ENCODE measurements around the gene BICRA.
"Not testable (repeated sequence)": the region's sequence is repeated elsewhere in the genome, so short reads cannot be mapped to it uniquely, and the experiment has no call there.

The BICRA gene

DNA sequence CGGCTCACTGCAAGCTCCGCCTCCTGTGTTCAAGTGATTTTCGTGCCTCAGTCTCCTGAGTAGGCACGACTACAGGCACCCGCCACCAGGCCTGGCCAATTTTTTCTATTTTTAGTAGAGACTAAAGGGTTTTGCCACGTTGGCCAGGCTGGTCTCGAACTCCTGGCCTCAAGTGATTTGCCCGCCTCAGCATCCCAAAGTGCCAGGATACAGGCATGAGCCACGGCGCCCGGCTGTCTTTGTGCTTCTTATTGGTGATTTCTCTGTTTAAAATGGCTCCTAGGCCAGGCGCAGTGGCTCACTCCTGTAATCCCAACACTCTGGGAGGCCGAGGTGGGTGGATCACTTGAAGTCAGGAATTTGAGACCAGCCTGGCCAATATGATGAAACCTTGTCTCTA, 59.6 kb downstream of the BICRA start:
- H3K9me3 ChIP-seq (ENCODE audit: insufficient read depth, low read depth, low read length); H3K4me1 ChIP-seq (ENCODE audit: insufficient read depth, low read length); H3K9ac ChIP-seq (ENCODE audit: low read depth, low read length); H3K27ac ChIP-seq (ENCODE audit: low read depth, low read length); H3K27me3 ChIP-seq (ENCODE audit: insufficient read depth, low read length); H3K4me3 ChIP-seq (ENCODE audit: low read length); H3K36me3 ChIP-seq (ENCODE audit: insufficient read depth, low read length): not testable (repeated sequence)
- whole genome bisulfite sequencing = 91% methylated on average over 13 of the region's 13 CpGs

DNA sequence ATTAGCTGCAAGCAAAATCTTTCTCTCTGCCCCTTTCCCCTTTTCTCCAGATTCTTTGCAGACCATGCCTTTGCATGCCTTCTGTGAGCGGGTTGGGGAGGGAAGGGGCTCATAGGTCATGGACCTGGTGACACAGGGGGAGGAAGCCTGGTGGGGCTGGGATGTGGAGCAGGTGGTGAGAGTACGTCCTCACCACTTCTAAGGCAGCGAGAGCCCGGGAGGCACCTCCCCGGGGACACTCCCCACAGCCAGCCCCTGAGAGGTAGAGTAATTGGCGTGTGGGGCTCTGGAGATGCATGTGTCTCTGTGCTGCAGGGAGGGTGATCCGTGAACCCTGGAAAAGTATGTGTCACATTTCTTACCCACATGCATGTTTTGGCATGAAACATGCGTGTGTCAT, 61.8 kb downstream of the BICRA start:
- Histone ChIP-seq H3K9me3 (ENCODE audit: insufficient read depth, low read depth, low read length) (no peaks in the 10 kb centered on the region), H3K4me3 (ENCODE audit: low read length) (no peak overlapping the region), H3K27me3 (ENCODE audit: insufficient read depth, low read length) (no peaks in the 10 kb centered on the region), H3K27ac (ENCODE audit: low read depth, low read length) (no peak overlapping the region), H3K36me3 (ENCODE audit: insufficient read depth, low read length) (peaks cover 27% of the 10 kb centered on the region), H3K4me1 (ENCODE audit: insufficient read depth, low read length) (no peaks in the 10 kb centered on the region), H3K9ac (ENCODE audit: low read depth, low read length) (no peak overlapping the region)
- 95% methylated on average over 8 of the region's 8 CpGs for WGBS

DNA sequence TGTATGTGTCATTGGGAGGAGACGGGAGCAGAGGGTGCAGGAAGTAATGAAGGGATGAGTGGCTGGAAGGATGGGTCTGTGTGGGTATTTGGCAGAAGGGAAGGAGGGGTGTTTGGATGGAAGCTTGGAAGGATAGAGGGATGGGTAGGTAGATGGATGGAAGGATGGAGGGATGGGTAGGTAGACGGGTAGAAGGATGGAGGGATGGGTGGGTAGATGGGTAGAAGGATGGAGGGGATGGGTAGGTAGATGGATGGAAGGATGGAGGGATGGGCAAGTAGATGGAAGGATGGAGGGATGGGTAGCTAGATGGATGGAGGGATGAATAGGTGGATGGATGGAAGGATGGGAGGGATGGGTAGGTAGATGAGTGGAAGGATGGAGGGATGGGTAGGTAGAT, 62.6 kb downstream of the BICRA start:
- no peak overlapping the region for H3K4me3 ChIP-seq (ENCODE audit: low read length)
- WGBS = 90% methylated on average over 2 of the region's 2 CpGs
- no peaks in the 10 kb centered on the region for H3K27me3 ChIP-seq (ENCODE audit: insufficient read depth, low read length)
- H3K36me3 ChIP-seq (ENCODE audit: insufficient read depth, low read length) = peaks cover 27% of the 10 kb centered on the region
- H3K9me3 ChIP-seq (ENCODE audit: insufficient read depth, low read depth, low read length) = no peaks in the 10 kb centered on the region
- no peak overlapping the region for H3K27ac ChIP-seq (ENCODE audit: low read depth, low read length)
- no peaks in the 10 kb centered on the region for H3K4me1 ChIP-seq (ENCODE audit: insufficient read depth, low read length)
- no peak overlapping the region for H3K9ac ChIP-seq (ENCODE audit: low read depth, low read length)

DNA sequence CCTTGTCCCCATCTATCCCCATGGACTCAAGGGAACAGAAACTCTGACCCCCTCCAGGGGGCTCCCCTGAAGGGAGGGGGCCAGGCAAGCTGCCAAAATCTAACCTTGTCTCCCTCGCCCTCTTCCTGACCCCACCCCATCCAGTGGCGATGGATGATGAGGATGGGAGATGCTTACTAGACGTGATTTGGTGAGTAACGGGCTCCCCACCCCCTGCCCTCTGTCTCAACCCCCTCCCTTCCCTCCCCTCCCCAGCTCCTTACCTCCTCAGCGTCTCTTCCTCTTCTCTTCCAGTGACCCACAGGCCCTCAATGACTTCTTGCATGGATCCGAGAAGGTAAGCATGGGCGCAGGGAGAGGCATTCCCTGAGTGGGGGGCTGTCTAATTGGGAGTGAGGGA, 64.5 kb downstream of the BICRA start:
- H3K4me3 ChIP-seq (ENCODE audit: low read length) = no peak overlapping the region
- H3K36me3 ChIP-seq (ENCODE audit: insufficient read depth, low read length) = peaks cover 41% of the 10 kb centered on the region

DNA sequence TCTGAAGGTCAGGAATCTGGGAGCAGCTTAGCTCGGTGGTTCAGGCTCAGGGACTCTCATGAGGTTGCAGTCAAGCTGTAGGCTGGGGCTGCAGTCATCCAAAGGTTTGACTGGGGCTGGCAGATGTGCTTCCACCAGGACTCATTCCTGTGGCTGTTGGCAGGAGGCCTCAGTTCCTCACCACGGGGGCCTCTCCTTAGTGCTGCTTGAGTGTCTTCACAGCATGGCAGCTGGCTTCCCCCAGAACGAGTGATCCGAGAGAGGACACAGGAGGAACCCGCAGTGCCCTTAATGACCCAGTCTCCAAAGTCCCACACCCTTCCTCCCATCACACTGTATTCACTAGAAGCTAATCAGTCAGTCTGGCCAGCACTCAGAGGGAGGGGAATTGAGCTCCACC, 65.6 kb downstream of the BICRA start:
- Histone ChIP-seq H3K4me3 (ENCODE audit: low read length) (no peak overlapping the region), H3K27ac (ENCODE audit: low read depth, low read length) (no peak overlapping the region), H3K9me3 (ENCODE audit: insufficient read depth, low read depth, low read length) (no peaks in the 10 kb centered on the region), H3K36me3 (ENCODE audit: insufficient read depth, low read length) (peaks cover 46% of the 10 kb centered on the region), H3K4me1 (ENCODE audit: insufficient read depth, low read length) (no peaks in the 10 kb centered on the region), H3K9ac (ENCODE audit: low read depth, low read length) (no peak overlapping the region), H3K27me3 (ENCODE audit: insufficient read depth, low read length) (no peaks in the 10 kb centered on the region)
- 90% methylated on average over 5 of the region's 5 CpGs for WGBS

More for the DNA sequence above, 64.5 kb downstream of the BICRA start:
- WGBS = 97% methylated on average over 3 of the region's 7 CpGs
- H3K9ac ChIP-seq (ENCODE audit: low read depth, low read length) = no peak overlapping the region
- H3K27ac ChIP-seq (ENCODE audit: low read depth, low read length) = no peak overlapping the region
- H3K9me3 ChIP-seq (ENCODE audit: insufficient read depth, low read depth, low read length) = no peaks in the 10 kb centered on the region
- H3K4me1 ChIP-seq (ENCODE audit: insufficient read depth, low read length) = no peaks in the 10 kb centered on the region
- H3K27me3 ChIP-seq (ENCODE audit: insufficient read depth, low read length) = no peaks in the 10 kb centered on the region

DNA sequence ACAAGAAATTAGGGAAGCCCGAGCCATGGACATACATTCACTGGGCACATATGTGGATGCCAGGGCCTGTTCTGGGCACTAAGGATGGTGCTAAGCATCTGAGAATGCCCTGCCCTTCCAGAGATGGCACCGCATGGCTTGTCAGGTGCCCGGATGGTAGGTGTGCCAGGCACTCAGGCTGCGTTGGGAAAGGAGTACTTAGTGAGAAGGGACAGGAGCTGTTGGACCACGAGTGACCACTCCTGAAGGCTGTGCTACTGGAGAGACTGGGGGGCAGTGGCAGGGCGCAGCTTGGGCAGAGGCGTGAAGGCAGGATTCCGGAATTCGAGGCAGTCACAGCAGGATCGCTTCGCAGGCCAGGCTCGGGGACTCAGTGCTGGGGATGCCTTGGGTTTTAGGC, 66.3 kb downstream of the BICRA start:
- Histone ChIP-seq H3K4me3 (ENCODE audit: low read length) (no peak overlapping the region), H3K27ac (ENCODE audit: low read depth, low read length) (no peak overlapping the region), H3K27me3 (ENCODE audit: insufficient read depth, low read length) (no peaks in the 10 kb centered on the region), H3K36me3 (ENCODE audit: insufficient read depth, low read length) (peaks cover 49% of the 10 kb centered on the region), H3K9ac (ENCODE audit: low read depth, low read length) (no peak overlapping the region), H3K4me1 (ENCODE audit: insufficient read depth, low read length) (no peaks in the 10 kb centered on the region), H3K9me3 (ENCODE audit: insufficient read depth, low read depth, low read length) (no peaks in the 10 kb centered on the region)
- WGBS = 93% methylated on average over 12 of the region's 12 CpGs

DNA sequence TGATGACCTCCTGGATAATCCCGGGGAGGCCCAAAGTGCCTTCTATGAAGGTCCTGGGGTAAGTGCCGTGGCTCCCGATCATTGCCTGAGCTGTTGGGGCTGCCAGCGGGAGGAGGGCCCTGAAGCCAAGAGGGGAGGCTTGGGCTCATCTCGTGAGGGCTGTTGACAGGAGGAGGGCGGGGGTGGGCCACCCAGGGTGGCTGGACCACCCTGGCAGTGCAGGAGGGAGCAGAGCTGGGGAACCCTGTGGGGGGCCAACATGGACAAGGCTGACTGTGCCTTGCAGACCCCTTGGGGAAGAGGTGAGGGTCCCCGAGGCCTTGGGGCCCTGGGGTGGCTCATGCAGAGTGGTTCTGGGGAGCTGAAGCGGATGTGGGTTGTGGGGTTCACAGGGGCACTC, 66.9 kb downstream of the BICRA start:
- WGBS = 91% methylated on average over 8 of the region's 8 CpGs
- H3K27me3 ChIP-seq (ENCODE audit: insufficient read depth, low read length) = no peaks in the 10 kb centered on the region
- H3K4me1 ChIP-seq (ENCODE audit: insufficient read depth, low read length) = no peaks in the 10 kb centered on the region
- peaks cover 53% of the 10 kb centered on the region for H3K36me3 ChIP-seq (ENCODE audit: insufficient read depth, low read length)
- no peak overlapping the region for H3K27ac ChIP-seq (ENCODE audit: low read depth, low read length)
- no peak overlapping the region for H3K4me3 ChIP-seq (ENCODE audit: low read length)
- no peaks in the 10 kb centered on the region for H3K9me3 ChIP-seq (ENCODE audit: insufficient read depth, low read depth, low read length)
- no peak overlapping the region for H3K9ac ChIP-seq (ENCODE audit: low read depth, low read length)

DNA sequence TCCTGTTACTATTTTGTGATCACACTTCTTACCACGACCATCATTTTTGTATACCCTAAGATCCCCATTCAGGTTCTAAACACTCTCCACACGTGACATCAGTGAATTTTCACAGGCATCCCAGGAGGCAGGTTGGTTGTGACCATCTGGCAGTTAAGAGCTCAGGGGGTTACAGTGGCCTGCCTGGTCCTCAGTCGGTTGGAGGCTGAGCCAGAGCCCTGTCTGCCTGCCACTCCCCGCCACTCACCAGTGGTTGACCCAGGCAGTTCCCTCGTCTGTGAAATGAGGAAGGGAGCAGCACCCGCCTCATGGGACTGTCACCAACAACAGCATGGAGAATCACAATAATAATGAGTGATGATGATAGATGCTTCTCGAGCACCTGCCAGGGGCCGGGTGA, 67.9 kb downstream of the BICRA start:
- H3K4me3 ChIP-seq (ENCODE audit: low read length) = no peak overlapping the region
- WGBS = 94% methylated on average over 8 of the region's 8 CpGs
- H3K4me1 ChIP-seq (ENCODE audit: insufficient read depth, low read length) = no peaks in the 10 kb centered on the region
- no peaks in the 10 kb centered on the region for H3K27me3 ChIP-seq (ENCODE audit: insufficient read depth, low read length)
- no peak overlapping the region for H3K27ac ChIP-seq (ENCODE audit: low read depth, low read length)
- peaks cover 55% of the 10 kb centered on the region for H3K36me3 ChIP-seq (ENCODE audit: insufficient read depth, low read length)
- no peak overlapping the region for H3K9ac ChIP-seq (ENCODE audit: low read depth, low read length)
- H3K9me3 ChIP-seq (ENCODE audit: insufficient read depth, low read depth, low read length) = no peaks in the 10 kb centered on the region

DNA sequence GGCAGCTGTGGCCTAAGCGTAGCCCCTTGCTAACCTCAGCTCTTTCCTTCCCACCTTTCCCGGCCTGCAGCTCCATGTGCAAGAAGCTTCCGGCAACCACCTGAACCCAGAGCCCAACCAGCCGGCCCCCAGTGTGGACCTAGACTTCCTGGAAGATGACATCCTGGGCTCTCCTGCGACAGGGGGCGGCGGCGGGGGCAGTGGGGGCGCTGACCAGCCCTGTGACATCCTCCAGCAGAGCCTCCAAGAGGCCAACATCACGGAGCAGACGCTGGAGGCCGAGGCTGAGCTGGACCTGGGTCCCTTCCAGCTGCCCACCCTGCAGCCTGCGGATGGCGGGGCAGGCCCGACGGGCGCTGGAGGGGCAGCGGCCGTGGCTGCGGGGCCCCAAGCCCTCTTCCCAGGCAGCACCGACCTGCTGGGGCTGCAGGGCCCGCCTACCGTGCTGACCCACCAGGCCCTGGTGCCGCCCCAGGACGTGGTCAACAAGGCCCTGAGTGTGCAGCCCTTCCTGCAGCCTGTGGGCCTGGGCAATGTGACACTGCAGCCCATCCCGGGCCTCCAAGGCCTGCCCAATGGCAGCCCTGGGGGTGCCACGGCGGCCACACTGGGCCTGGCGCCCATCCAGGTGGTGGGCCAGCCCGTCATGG, 70.4 kb downstream of the BICRA start:
- no peak overlapping the region for H3K27ac ChIP-seq (ENCODE audit: low read depth, low read length)
- peaks cover 52% of the 10 kb centered on the region for H3K36me3 ChIP-seq (ENCODE audit: insufficient read depth, low read length)
- H3K9me3 ChIP-seq (ENCODE audit: insufficient read depth, low read depth, low read length) = no peaks in the 10 kb centered on the region
- no peak overlapping the region for H3K4me3 ChIP-seq (ENCODE audit: low read length)
- 92% methylated on average over 30 of the region's 30 CpGs for WGBS
- no peaks in the 10 kb centered on the region for H3K27me3 ChIP-seq (ENCODE audit: insufficient read depth, low read length)
- H3K9ac ChIP-seq (ENCODE audit: low read depth, low read length) = no peak overlapping the region
- no peaks in the 10 kb centered on the region for H3K4me1 ChIP-seq (ENCODE audit: insufficient read depth, low read length)

DNA sequence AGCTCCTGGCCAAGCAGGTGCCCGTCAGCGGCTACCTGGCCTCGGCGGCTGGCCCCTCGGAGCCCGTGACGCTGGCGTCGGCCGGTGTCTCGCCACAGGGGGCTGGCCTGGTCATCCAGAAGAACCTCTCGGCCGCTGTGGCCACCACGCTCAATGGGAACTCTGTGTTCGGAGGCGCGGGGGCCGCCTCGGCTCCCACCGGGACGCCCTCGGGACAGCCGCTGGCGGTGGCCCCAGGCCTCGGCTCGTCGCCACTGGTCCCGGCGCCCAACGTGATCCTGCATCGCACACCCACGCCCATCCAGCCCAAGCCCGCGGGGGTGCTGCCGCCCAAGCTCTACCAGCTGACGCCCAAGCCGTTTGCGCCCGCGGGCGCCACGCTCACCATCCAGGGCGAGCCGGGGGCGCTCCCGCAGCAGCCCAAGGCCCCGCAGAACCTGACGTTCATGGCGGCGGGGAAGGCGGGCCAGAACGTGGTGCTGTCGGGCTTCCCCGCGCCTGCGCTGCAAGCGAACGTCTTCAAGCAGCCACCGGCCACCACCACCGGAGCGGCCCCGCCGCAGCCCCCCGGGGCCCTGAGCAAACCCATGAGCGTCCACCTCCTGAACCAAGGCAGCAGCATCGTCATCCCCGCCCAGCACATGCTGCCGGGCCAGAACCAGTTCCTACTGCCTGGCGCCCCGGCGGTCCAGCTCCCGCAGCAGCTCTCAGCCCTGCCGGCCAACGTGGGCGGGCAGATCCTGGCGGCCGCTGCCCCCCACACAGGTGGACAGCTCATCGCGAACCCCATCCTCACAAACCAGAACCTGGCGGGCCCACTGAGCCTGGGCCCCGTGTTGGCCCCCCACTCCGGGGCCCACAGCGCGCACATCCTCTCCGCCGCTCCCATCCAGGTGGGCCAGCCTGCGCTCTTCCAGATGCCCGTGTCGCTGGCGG, 71.3 kb downstream of the BICRA start:
- Histone ChIP-seq H3K9ac (ENCODE audit: low read depth, low read length) (no peak overlapping the region), H3K4me3 (ENCODE audit: low read length) (no peak overlapping the region), H3K27ac (ENCODE audit: low read depth, low read length) (no peak overlapping the region), H3K4me1 (ENCODE audit: insufficient read depth, low read length) (no peaks in the 10 kb centered on the region), H3K9me3 (ENCODE audit: insufficient read depth, low read depth, low read length) (no peaks in the 10 kb centered on the region), H3K36me3 (ENCODE audit: insufficient read depth, low read length) (peaks cover 49% of the 10 kb centered on the region), H3K27me3 (ENCODE audit: insufficient read depth, low read length) (no peaks in the 10 kb centered on the region)
- WGBS = 95% methylated on average over 90 of the region's 90 CpGs

DNA sequence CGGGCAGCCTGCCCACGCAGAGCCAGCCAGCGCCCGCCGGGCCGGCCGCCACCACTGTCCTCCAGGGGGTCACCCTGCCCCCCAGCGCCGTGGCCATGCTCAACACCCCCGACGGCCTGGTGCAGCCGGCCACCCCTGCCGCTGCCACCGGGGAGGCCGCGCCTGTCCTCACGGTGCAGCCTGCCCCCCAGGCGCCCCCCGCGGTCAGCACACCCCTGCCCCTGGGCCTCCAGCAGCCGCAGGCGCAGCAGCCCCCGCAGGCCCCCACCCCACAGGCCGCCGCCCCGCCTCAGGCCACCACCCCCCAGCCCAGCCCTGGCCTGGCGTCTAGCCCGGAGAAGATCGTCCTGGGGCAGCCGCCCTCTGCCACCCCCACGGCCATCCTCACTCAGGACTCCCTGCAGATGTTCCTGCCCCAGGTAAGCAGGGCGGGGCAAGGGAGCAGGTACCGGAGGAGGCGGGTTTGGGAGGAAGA, 72.0 kb downstream of the BICRA start:
- Histone ChIP-seq H3K27ac (ENCODE audit: low read depth, low read length) (no peak overlapping the region), H3K36me3 (ENCODE audit: insufficient read depth, low read length) (peaks cover 48% of the 10 kb centered on the region), H3K4me1 (ENCODE audit: insufficient read depth, low read length) (no peaks in the 10 kb centered on the region), H3K9me3 (ENCODE audit: insufficient read depth, low read depth, low read length) (no peaks in the 10 kb centered on the region), H3K9ac (ENCODE audit: low read depth, low read length) (no peak overlapping the region), H3K27me3 (ENCODE audit: insufficient read depth, low read length) (no peaks in the 10 kb centered on the region), H3K4me3 (ENCODE audit: low read length) (no peak overlapping the region)
- 96% methylated on average over 33 of the region's 34 CpGs for WGBS
